Measurements from ENCODE around the gene OSBPL6. TPM values are rescaled to one million over a fixed set of nuclear protein-coding genes. Genes with fewer than 3 reads are reported as not detected.

OSBPL6 gene
- total RNA-seq, 1 experiment from 2014 or later = 11.6 TPM

- no peak for DNase-seq (ENCODE audit: low read depth, low spot score)
- no peaks in the 10 kb centered on the region for H3K9me3 ChIP-seq (ENCODE audit: control insufficient read depth in 1 of 2, insufficient read depth in 1 of 2, low read depth in 1 of 2, low read length in 2 of 2)
- BruUV-seq (replicated peaks) = no TSS peak
- POLR2A ChIA-PET = no interaction called here
- RAD21 ChIA-PET (ENCODE audit: low non-redundant PET in 1 of 2, low total read pairs in 2 of 2, uncharacterized antibody in 2 of 2, unreplicated experiment in 2 of 2) = no interaction called here
- no peaks in the 10 kb centered on the region for H3K9me2 ChIP-seq (ENCODE audit: insufficient read depth)
- H3K4me3 ChIP-seq (replicated peaks in 1 of 2; ENCODE audit: low read depth in 1 of 2, low read length in 2 of 2) = no peak overlapping the region
- no peaks in the 10 kb centered on the region for H3K27me3 ChIP-seq (ENCODE audit: insufficient read depth, low read length)
- H3K27ac ChIP-seq (ENCODE audit: low read depth, low read length) = no peak overlapping the region
- no peak overlapping the region for H3K4me2 ChIP-seq (ENCODE audit: low read length)
- peaks cover 0 to 5% of the 10 kb centered on the region in 2 experiments; a peak in 1 of 4 replicates for H3K4me1 ChIP-seq (ENCODE audit: control insufficient read depth in 1 of 2, insufficient read depth in 2 of 2, low read length in 2 of 2)
- no peak for ATAC-seq
- H3K79me2 ChIP-seq (ENCODE audit: insufficient read depth, low read length) = no peaks in the 10 kb centered on the region
- no peak overlapping the region for H3K9ac ChIP-seq (ENCODE audit: low read length)
- H2AFZ ChIP-seq (ENCODE audit: low read depth, low read length, poor library complexity, severe bottlenecking) = no peak overlapping the region
- no peaks in the 10 kb centered on the region for H4K20me1 ChIP-seq (ENCODE audit: insufficient read depth)
- CTCF ChIA-PET = interaction anchor here (2.3 kb wide), 1 partner anchor 13 kb away, joined by 9 read pairs; no protein-coding TSS in a partner anchor
- intact Hi-C loops (cut with micrococcal nuclease) = no loop called here
- H3K36me3 ChIP-seq (ENCODE audit: control insufficient read depth in 1 of 2, insufficient read depth in 2 of 2, low read length in 2 of 2) = peaks cover 10 to 13% of the 10 kb centered on the region in 2 experiments; a peak in 3 of 4 replicates
- TF ChIP-seq SP1 (IDR thresholded peaks at IDR 0.05; ENCODE audit: low read depth) = no peak
- TF ChIP-seq CBX3 (IDR thresholded peaks at IDR 0.05; ENCODE audit: low read depth) = no peak
- TF ChIP-seq RAD21 (IDR thresholded peaks at IDR 0.05; ENCODE audit: low read depth) = no peak
- TF ChIP-seq POLR2A (IDR thresholded peaks at IDR 0.05; ENCODE audit: borderline replicate concordance, extremely low read depth, insufficient read depth, insufficient read length) = no peak
- TF ChIP-seq ELF1 (IDR thresholded peaks at IDR 0.05; ENCODE audit: borderline replicate concordance, low read depth) = no peak
- TF ChIP-seq YY1 (IDR thresholded peaks at IDR 0.05; ENCODE audit: extremely low read depth, insufficient replicate concordance, low read depth, low read length) = no peak
- no peak for TF ChIP-seq ZNF274 (IDR thresholded peaks at IDR 0.05; ENCODE audit: low read depth, low read length)
- TF ChIP-seq EZH2 (IDR thresholded peaks at IDR 0.05) = no peak
Measured at GRCh38 chr2:178427458-178427857, 233.1 kb downstream of the OSBPL6 start.

GRCh38 chr2:178428396-178428806 is 234.1 kb downstream of the OSBPL6 start:
- Histone ChIP-seq H3K9ac (ENCODE audit: low read length) (no peak overlapping the region), H2AFZ (ENCODE audit: low read depth, low read length, poor library complexity, severe bottlenecking) (no peak overlapping the region), H3K27me3 (ENCODE audit: insufficient read depth, low read length) (no peaks in the 10 kb centered on the region), H3K36me3 (ENCODE audit: control insufficient read depth in 1 of 2, insufficient read depth in 2 of 2, low read length in 2 of 2) (peaks cover 16 to 20% of the 10 kb centered on the region in 2 experiments), H3K4me3 (replicated peaks in 1 of 2; ENCODE audit: low read depth in 1 of 2, low read length in 2 of 2) (no peak overlapping the region), H3K79me2 (ENCODE audit: insufficient read depth, low read length) (no peaks in the 10 kb centered on the region), H3K27ac (ENCODE audit: low read depth, low read length) (no peak overlapping the region), H3K4me1 (ENCODE audit: control insufficient read depth in 1 of 2, insufficient read depth in 2 of 2, low read length in 2 of 2) (peaks cover 0 to 5% of the 10 kb centered on the region in 2 experiments; a peak in 1 of 4 replicates), H3K9me3 (ENCODE audit: control insufficient read depth in 1 of 2, insufficient read depth in 1 of 2, low read depth in 1 of 2, low read length in 2 of 2) (no peaks in the 10 kb centered on the region), H3K9me2 (ENCODE audit: insufficient read depth) (no peaks in the 10 kb centered on the region), H3K4me2 (ENCODE audit: low read length) (no peak overlapping the region), H4K20me1 (ENCODE audit: insufficient read depth) (no peaks in the 10 kb centered on the region)
- ATAC-seq (no peak), DNase-seq (ENCODE audit: low read depth, low spot score) (no peak)
- intact Hi-C loops (cut with micrococcal nuclease) = no loop called here
- ChIA-PET POLR2A (no interaction called here), CTCF (interaction anchor here (2.3 kb wide), 1 partner anchor 14 kb away, joined by 9 read pairs; no protein-coding TSS in a partner anchor), RAD21 (ENCODE audit: low non-redundant PET in 1 of 2, low total read pairs in 2 of 2, uncharacterized antibody in 2 of 2, unreplicated experiment in 2 of 2) (no interaction called here)
- no TSS peak for BruUV-seq (replicated peaks)
- TF ChIP-seq EGR1 (IDR thresholded peaks at IDR 0.05; ENCODE audit: low read depth) (no peak), ZBTB33 (IDR thresholded peaks at IDR 0.05; ENCODE audit: extremely low read depth, insufficient replicate concordance, low read length) (no peak), TCF7L2 (IDR thresholded peaks at IDR 0.05; ENCODE audit: borderline replicate concordance, extremely low read depth, insufficient read depth, insufficient read length) (no peak), CEBPB (IDR thresholded peaks at IDR 0.05; ENCODE audit: low read depth) (no peak), MAX (IDR thresholded peaks at IDR 0.05) (no peak), SIN3A (IDR thresholded peaks at IDR 0.05; ENCODE audit: low read depth) (no peak), POLR2AphosphoS5 (IDR thresholded peaks at IDR 0.05; ENCODE audit: low read depth, low read length) (no peak), SP1 (IDR thresholded peaks at IDR 0.05; ENCODE audit: low read depth) (no peak), ZFX (IDR thresholded peaks at IDR 0.05) (no peak), RAD21 (IDR thresholded peaks at IDR 0.05; ENCODE audit: low read depth) (no peak), SRF (IDR thresholded peaks at IDR 0.05; ENCODE audit: low read depth) (no peak), YY1 (IDR thresholded peaks at IDR 0.05; ENCODE audit: extremely low read depth, insufficient replicate concordance, low read depth, low read length) (no peak), POLR2A (IDR thresholded peaks at IDR 0.05; ENCODE audit: borderline replicate concordance, extremely low read depth, insufficient read depth, insufficient read length) (no peak), EZH2 (IDR thresholded peaks at IDR 0.05) (no peak)

Measured in HCT116 (cell line).